OCI-LY7 (cell line): ENCODE measurements around the gene ZC4H2. TPM values are rescaled to one million over a fixed set of nuclear protein-coding genes. Genes with fewer than 3 reads are reported as not detected.

ENCODE experiments used
- BruUV-seq: library from RNA; stranded (reverse); fragments of 400-500 nt; replicated peaks from 2 replicates; lab custom pipeline; 2021; lab: Mats Ljungman, UMichigan
- CTCF ChIA-PET: fragments of 300-600 bp; sonication (Branson Sonifier 250); formaldehyde crosslinking; loops from one replicate; lab custom pipeline; 2022; ENCODE audit warnings: antibody characterized with exemption; ENCODE audit not compliant: unreplicated experiment; lab: Charles Lee
- POLR2A ChIA-PET: fragments of 300-600 bp; sonication (Branson Sonifier 250); formaldehyde crosslinking; loops from one replicate; lab custom pipeline; 2022; ENCODE audit warnings: antibody characterized with exemption; lab: Charles Lee
- DNase-seq: peaks from one replicate; pipeline ENCODE4 v3.0.0-alpha.2; 2015; ENCODE audit warnings: low spot score
- H2AFZ ChIP-seq: fragments of 200-600 bp; sonication (generic), shearing (Covaris generic); 2 replicates; pipeline ENCODE4 v1.6.1; 2014; ENCODE audit warnings: mild to moderate bottlenecking, antibody characterized with exemption, low read length, moderate library complexity
- H3K27ac ChIP-seq: fragments of 200-600 bp; sonication (generic); 2 replicates; pipeline ENCODE4 v1.5.1; 2014; ENCODE audit warnings: mixed run types, low read depth, mild to moderate bottlenecking, moderate library complexity, low read length, inconsistent platforms; ENCODE audit not compliant: poor library complexity, severe bottlenecking
- H3K36me3 ChIP-seq: fragments of 200-600 bp; sonication (generic); 2 replicates; pipeline ENCODE4 v1.6.1; 2014; ENCODE audit warnings: mild to moderate bottlenecking, antibody characterized with exemption, low read length, moderate library complexity, mixed read lengths; ENCODE audit not compliant: insufficient read depth
- H3K4me1 ChIP-seq: fragments of 200-600 bp; sonication (generic); 2 replicates; pipeline ENCODE4 v1.5.1; 2014; ENCODE audit warnings: mild to moderate bottlenecking, low read length; ENCODE audit not compliant: insufficient read depth, poor library complexity, severe bottlenecking
- H3K4me2 ChIP-seq: fragments of 200-600 bp; sonication (generic); 2 replicates; pipeline ENCODE4 v1.6.1; 2014; ENCODE audit warnings: mild to moderate bottlenecking, low read length
- H3K4me3 ChIP-seq: fragments of 200-600 bp; sonication (generic); 2 replicates; pipeline ENCODE4 v1.5.1; 2014; ENCODE audit warnings: mild to moderate bottlenecking, low read depth, low read length; ENCODE audit not compliant: poor library complexity, severe bottlenecking
- H3K79me2 ChIP-seq: fragments of 200-600 bp; sonication (generic); 2 replicates; pipeline ENCODE4 v1.6.1; 2016; ENCODE audit warnings: low read depth, mild to moderate bottlenecking, low read length, moderate library complexity, mixed read lengths; ENCODE audit not compliant: insufficient read depth
- H3K9me2 ChIP-seq: fragments of 200-600 bp; sonication (generic); 2 replicates; pipeline ENCODE4 v1.6.1; 2016; ENCODE audit warnings: mild to moderate bottlenecking, low read length, mixed read lengths; ENCODE audit not compliant: insufficient read depth
- H3K9me3 ChIP-seq: fragments of 200-600 bp; sonication (generic); 2 replicates; pipeline ENCODE4 v1.6.1; 2014; ENCODE audit warnings: mild to moderate bottlenecking, mixed run types, low read length, mixed read lengths
- H4K20me1 ChIP-seq: fragments of 200-600 bp; sonication (generic); 2 replicates; pipeline ENCODE4 v1.6.1; 2014; ENCODE audit warnings: mild to moderate bottlenecking, antibody characterized with exemption, low read length, moderate library complexity, mixed read lengths; ENCODE audit not compliant: insufficient read depth
- EZH2phosphoT487 ChIP-seq: fragments of 200-600 bp; sonication (generic); IDR thresholded peaks from 2 replicates; pipeline ENCODE4 v1.6.1; 2018; ENCODE audit warnings: low read depth, borderline replicate concordance, mild to moderate bottlenecking, mixed run types, antibody characterized with exemption, low read length, moderate library complexity, mixed read lengths
- intact Hi-C: fragments of 100-400 bp; cut with micrococcal nuclease; formaldehyde crosslinking; loops from one replicate; pipeline ENCODE4 v1.10.0; 2022; ENCODE audit not compliant: unreplicated experiment
- total RNA-seq, 2 experiments: library from RNA; depleted of rRNA in 1 of 2; stranded (reverse); fragments of >200 nt in 1 of 2; shearing (Covaris generic) in 1 of 2; gene quantifications; 2 replicates each; pipeline ENCODE4 v1.2.3, GENCODE V29; 2014 to 2022
- TF ChIP-seq, protein P1 (sequence below): fragments of 200-600 bp; sonication (generic); conservative IDR thresholded peaks from 2 replicates; pipeline ENCODE4 v1.5.1; 2014; ENCODE audit warnings: mild to moderate bottlenecking, antibody characterized with exemption, low read length, moderate library complexity, mixed read lengths

The ZC4H2 gene
- total RNA-seq, 2 experiments from 2014 or later = 20.1 to 23.4 TPM

DNA sequence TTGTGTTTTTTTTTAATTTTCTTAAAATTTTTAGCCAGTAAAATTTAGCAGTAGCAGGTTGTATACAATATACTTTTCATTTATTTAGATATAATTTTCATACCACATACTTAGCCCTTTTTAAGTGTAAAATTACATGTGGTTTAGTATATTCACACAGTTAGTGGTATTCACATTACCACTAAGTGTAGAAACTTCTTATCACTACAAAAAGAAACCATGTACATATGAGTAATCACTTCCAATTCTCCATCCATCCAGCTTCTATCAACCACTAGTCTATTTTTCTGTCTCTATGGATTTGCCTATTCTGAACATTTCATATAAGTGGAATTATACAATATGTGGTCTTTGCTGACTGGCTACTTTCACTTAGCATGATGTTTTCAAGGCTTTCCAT, 109.0 kb downstream of the ZC4H2 start:
- H3K27ac ChIP-seq = no peak overlapping the region
- POLR2A ChIA-PET = no interaction called here

More for the DNA sequence above, 109.0 kb downstream of the ZC4H2 start:
- H3K4me2 ChIP-seq = no peak overlapping the region
- H3K9me3 ChIP-seq = peaks cover 7% of the 10 kb centered on the region; the same call in 1 of the 2 replicates
- DNase-seq = no peak
- H3K9me2 ChIP-seq = no peaks in the 10 kb centered on the region
- intact Hi-C loops = no loop called here
- CTCF ChIA-PET = no interaction called here
- no peaks in the 10 kb centered on the region for H3K4me1 ChIP-seq
- no peaks in the 10 kb centered on the region for H3K79me2 ChIP-seq
- TF ChIP-seq, protein P1, sequence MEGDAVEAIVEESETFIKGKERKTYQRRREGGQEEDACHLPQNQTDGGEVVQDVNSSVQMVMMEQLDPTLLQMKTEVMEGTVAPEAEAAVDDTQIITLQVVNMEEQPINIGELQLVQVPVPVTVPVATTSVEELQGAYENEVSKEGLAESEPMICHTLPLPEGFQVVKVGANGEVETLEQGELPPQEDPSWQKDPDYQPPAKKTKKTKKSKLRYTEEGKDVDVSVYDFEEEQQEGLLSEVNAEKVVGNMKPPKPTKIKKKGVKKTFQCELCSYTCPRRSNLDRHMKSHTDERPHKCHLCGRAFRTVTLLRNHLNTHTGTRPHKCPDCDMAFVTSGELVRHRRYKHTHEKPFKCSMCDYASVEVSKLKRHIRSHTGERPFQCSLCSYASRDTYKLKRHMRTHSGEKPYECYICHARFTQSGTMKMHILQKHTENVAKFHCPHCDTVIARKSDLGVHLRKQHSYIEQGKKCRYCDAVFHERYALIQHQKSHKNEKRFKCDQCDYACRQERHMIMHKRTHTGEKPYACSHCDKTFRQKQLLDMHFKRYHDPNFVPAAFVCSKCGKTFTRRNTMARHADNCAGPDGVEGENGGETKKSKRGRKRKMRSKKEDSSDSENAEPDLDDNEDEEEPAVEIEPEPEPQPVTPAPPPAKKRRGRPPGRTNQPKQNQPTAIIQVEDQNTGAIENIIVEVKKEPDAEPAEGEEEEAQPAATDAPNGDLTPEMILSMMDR = no peak
- TF ChIP-seq EZH2phosphoT487 = no peak
- H2AFZ ChIP-seq = no peak overlapping the region
- no TSS peak for BruUV-seq
- no peak overlapping the region for H3K4me3 ChIP-seq
- peaks cover 10% of the 10 kb centered on the region; the same call in 1 of the 2 replicates for H3K36me3 ChIP-seq
- no peaks in the 10 kb centered on the region for H4K20me1 ChIP-seq

Other genes starting within 250 kb of the ZC4H2 start
- gene ZC3H12B, start 58.4 kb upstream of the ZC4H2 start, total RNA-seq (2014; rRNA removed; shearing (Covaris generic)) = 3.6 and 4.0 TPM in 2 replicates
- 1.8 and 2.7 TPM in 2 replicates for gene ZC3H12B, start 58.4 kb upstream of the ZC4H2 start, total RNA-seq (2022)